Measurements from ENCODE around the gene NRL.

Gene NRL

DNA sequence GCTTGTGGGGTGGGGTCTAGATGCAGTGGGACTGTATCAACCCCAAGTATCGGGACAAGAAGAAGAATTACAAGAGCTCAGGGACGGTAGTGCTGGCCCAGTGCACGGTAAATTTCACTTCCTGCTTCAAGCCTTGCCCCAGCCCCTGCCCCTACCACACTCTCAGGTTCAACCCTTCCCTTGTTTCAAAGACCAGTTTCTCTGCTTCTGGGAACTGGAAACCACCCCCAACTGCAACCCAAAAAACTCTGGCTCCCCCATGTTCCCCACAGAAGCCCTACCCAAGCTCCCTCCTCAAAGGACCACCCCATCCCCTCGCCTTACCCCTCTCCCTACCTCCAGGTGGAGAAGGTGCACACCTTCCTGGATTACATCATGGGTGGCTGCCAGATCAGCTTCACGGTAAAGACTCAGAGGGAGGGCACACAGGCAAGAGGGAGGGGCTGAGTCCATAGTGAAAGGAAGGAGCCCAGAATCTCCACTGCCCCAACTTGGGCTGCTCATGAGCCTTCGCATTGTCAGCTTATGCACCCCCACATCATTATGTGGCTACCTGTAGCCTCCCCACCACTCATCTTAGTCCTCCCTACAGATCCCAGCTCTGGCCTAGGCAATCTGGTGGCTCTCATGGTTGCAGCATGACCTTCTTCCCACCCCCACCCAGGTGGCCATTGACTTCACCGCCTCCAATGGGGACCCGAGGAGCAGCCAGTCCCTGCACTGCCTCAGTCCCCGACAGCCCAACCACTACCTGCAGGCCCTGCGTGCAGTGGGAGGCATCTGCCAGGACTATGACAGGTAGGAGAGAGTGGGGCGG lies 39.1 kb downstream of the NRL start:
- TF ChIP-seq CTCF (conservative IDR thresholded peaks at IDR 0.05; ENCODE audit: low read depth, low read length), result no peak
- Histone ChIP-seq H3K79me2 (ENCODE audit: insufficient read depth, low read depth) (no peaks in the 10 kb centered on the region), H3K9ac (no peak overlapping the region), H2AFZ (ENCODE audit: low read depth) (no peak overlapping the region), H3K4me1 (ENCODE audit: low read depth, poor library complexity, severe bottlenecking) (peaks cover 9% of the 10 kb centered on the region), H3K27ac (no peak overlapping the region), H3K4me3 (IDR thresholded peaks at IDR 0.05; ENCODE audit: insufficient read depth, low read depth, low read length) (no peak overlapping the region), H3K4me2 (no peak overlapping the region), H3K27me3 (ENCODE audit: insufficient read depth, low read depth) (no peaks in the 10 kb centered on the region), H3K36me3 (ENCODE audit: insufficient read depth) (no peaks in the 10 kb centered on the region), H4K20me1 (ENCODE audit: insufficient read depth) (no peaks in the 10 kb centered on the region)

DNA sequence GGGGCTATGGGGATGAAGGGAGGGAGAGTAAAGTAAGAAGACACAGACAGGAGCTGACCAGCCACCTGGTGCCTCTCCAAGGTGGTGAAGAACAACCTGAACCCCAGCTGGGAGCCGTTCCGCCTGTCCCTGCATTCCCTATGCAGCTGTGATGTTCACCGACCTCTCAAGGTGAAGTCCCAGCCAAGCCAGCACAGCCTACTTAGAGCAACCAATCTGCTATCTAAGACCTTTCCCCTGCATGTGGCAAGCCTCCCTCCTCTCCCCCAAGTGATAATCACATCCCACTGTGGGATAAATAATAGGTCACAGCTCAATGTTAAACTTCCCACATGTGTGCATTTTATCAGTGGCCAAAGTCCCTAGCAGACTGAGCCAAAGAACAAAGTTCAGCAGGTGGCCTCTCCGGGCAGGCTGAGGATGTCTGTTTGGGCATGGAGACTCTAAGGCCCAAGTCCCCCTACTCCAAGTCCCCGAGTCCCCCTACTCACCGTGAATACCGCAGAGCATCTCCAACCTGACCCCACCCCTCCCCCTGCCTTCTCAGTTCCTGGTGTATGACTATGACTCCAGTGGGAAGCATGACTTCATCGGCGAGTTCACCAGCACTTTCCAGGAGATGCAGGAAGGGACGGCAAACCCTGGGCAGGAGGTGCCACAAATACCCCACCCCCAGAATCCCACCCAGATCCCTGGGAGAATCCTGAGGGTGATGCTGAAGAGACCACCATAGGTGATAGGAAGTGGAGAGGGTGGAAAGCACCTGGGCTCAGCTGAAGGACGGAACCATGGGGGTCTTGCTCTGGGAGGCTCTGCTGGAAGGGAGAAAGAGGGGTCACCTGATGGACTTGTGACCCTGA lies 39.9 kb downstream of the NRL start:
- no peak for TF ChIP-seq CTCF (conservative IDR thresholded peaks at IDR 0.05; ENCODE audit: low read depth, low read length)
- Histone ChIP-seq H3K4me3 (IDR thresholded peaks at IDR 0.05; ENCODE audit: insufficient read depth, low read depth, low read length) (no peak overlapping the region), H2AFZ (ENCODE audit: low read depth) (no peak overlapping the region), H4K20me1 (ENCODE audit: insufficient read depth) (no peaks in the 10 kb centered on the region), H3K9ac (no peak overlapping the region), H3K27ac (no peak overlapping the region), H3K4me1 (ENCODE audit: low read depth, poor library complexity, severe bottlenecking) (peaks cover under 1% of the 10 kb centered on the region), H3K36me3 (ENCODE audit: insufficient read depth) (no peaks in the 10 kb centered on the region), H3K27me3 (ENCODE audit: insufficient read depth, low read depth) (no peaks in the 10 kb centered on the region), H3K79me2 (ENCODE audit: insufficient read depth, low read depth) (no peaks in the 10 kb centered on the region), H3K4me2 (no peak overlapping the region)

- Histone ChIP-seq H3K4me3 (IDR thresholded peaks at IDR 0.05; ENCODE audit: insufficient read depth, low read depth, low read length) (no peak overlapping the region), H3K4me2 (no peak overlapping the region), H3K27me3 (ENCODE audit: insufficient read depth, low read depth) (no peaks in the 10 kb centered on the region), H3K27ac (no peak overlapping the region), H3K36me3 (ENCODE audit: insufficient read depth) (no peaks in the 10 kb centered on the region), H3K9ac (no peak overlapping the region), H3K4me1 (ENCODE audit: low read depth, poor library complexity, severe bottlenecking) (no peaks in the 10 kb centered on the region), H2AFZ (ENCODE audit: low read depth) (no peak overlapping the region), H4K20me1 (ENCODE audit: insufficient read depth) (no peaks in the 10 kb centered on the region), H3K79me2 (ENCODE audit: insufficient read depth, low read depth) (no peaks in the 10 kb centered on the region)
- no peak for TF ChIP-seq CTCF (conservative IDR thresholded peaks at IDR 0.05; ENCODE audit: low read depth, low read length)
These were observed 41.6 kb downstream of the NRL start for GRCh38 chr14:24072881-24073877.

GRCh38 chr14:24072436-24072835 lies 42.3 kb downstream of the NRL start:
- H3K9ac ChIP-seq, result no peak overlapping the region
- no peaks in the 10 kb centered on the region for H3K27me3 ChIP-seq (ENCODE audit: insufficient read depth, low read depth)
- H2AFZ ChIP-seq (ENCODE audit: low read depth), result no peak overlapping the region
- H3K79me2 ChIP-seq (ENCODE audit: insufficient read depth, low read depth), result no peaks in the 10 kb centered on the region
- H3K4me2 ChIP-seq, result no peak overlapping the region
- H3K4me1 ChIP-seq (ENCODE audit: low read depth, poor library complexity, severe bottlenecking), result no peaks in the 10 kb centered on the region
- H3K27ac ChIP-seq, result no peak overlapping the region
- H4K20me1 ChIP-seq (ENCODE audit: insufficient read depth), result no peaks in the 10 kb centered on the region
- H3K36me3 ChIP-seq (ENCODE audit: insufficient read depth), result no peaks in the 10 kb centered on the region
- H3K4me3 ChIP-seq (IDR thresholded peaks at IDR 0.05; ENCODE audit: insufficient read depth, low read depth, low read length), result no peak overlapping the region
- no peak for TF ChIP-seq CTCF (conservative IDR thresholded peaks at IDR 0.05; ENCODE audit: low read depth, low read length)

Measured in KMS-11 (cell line).